ENCODE measurements around the gene KIF14. TPM values are rescaled to one million over a fixed set of nuclear protein-coding genes. Genes with fewer than 3 reads are reported as not detected.
A peak's percentile ranks its signal among the peaks of the same experiment; 100 is the strongest.

Gene KIF14
- total and polyA plus RNA-seq, 2 experiments from 2014 or later, result 2.2 to 5.1 TPM

DNA sequence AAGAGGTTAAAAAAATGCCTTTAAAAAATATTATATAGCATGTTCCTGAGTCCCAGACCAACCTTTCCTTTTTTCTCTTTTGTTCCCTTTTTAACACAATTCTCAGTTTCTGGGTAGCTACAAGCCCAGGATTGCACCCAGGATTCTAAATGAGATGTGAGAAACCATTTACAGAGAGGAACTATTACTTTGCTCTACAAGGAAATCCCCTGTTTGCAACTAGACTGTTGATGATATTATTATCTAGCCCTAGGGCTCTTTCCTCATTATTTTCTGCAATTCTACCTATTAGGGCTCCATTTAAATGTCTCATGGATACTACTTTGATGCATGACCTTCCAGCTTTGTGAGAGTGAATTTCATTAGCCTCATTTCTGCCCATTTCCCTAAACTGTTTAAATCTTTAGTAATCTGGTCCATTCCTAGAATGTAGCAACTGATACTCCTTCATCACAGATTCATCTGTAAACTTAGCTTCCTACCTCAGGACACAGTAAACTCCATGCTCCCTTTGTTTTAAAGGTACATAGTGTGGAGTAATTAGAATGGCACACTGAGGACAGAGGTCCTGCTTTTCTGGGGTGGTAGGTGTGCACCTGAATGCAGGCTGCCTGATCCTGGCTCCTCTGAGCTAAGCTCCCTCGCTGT is 7.1 kb upstream of the KIF14 start:
- H3K4me2 ChIP-seq (ENCODE audit: unreplicated experiment), result no peak overlapping the region
- H3K36me3 ChIP-seq (ENCODE audit: low read depth), result no peaks in the 10 kb centered on the region
- H4K20me1 ChIP-seq (ENCODE audit: insufficient read depth), result no peaks in the 10 kb centered on the region
- H2AFZ ChIP-seq, result no peak overlapping the region
- WGBS, 2 experiments (ENCODE audit: low coverage in 1 of 2, low lambda C conversion rate in 2 of 2, missing lambda C conversion rate in 2 of 2), result 71 to 87% methylated on average over 1 of the region's 1 CpG
- 0 out of 2 replicates have a peak, but pooled peaks cover 8% of the 10 kb centered on the region for H3F3A ChIP-seq (ENCODE audit: insufficient read depth)
- in situ Hi-C loops (cut with MboI), result no loop called here
- no peaks in the 10 kb centered on the region for H3K79me2 ChIP-seq (ENCODE audit: insufficient read depth)
- H3K27ac ChIP-seq, result no peak overlapping the region
- no peaks in the 10 kb centered on the region for H3K9me2 ChIP-seq (ENCODE audit: insufficient read depth)
- no peak for TF ChIP-seq EZH2 (IDR thresholded peaks at IDR 0.05; ENCODE audit: insufficient read depth, poor library complexity, severe bottlenecking)
- TF ChIP-seq EZH2phosphoT487 (IDR thresholded peaks at IDR 0.05; ENCODE audit: insufficient read depth, low read depth), result no peak
- no peaks in the 10 kb centered on the region for H3K9me3 ChIP-seq (ENCODE audit: low read depth)
- H3K4me1 ChIP-seq (ENCODE audit: insufficient read depth), result peaks cover 14% of the 10 kb centered on the region
- no peak overlapping the region for H3K9ac ChIP-seq
- no peaks in the 10 kb centered on the region for H3K27me3 ChIP-seq (replicated peaks; ENCODE audit: insufficient read depth)
- DNase-seq, result no peak
- no peak overlapping the region for H3K4me3 ChIP-seq

DNA sequence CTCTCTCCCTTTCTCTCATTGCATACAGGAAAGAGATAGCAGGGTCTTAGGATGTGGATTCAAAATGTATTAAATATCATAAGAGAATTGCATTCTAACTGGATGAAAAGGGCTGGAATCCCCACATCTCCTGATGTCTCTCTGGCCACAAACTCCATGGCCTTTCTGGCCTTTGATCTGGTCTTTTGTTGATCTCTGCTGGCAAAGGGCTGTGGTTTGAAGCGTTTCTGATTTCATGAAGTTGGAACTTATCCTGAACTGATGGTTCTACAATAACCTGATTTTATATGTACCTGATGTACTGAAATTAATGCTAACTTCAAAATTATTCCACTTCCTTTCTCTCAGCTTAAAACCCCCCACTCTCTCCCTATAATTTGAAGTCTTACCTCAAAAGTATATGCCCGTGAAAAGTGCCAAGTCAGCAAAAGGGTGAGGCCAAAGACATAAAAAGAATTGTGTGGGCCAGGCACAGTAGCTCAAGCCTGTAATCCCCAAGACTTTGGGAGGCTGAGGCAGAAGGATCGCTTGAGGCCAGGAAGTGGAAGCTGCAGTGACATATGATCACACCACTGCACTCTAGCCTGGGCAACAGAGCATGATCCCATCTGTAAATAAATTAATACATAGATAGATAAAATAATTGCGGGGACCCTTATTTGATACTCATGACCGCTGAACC is 6.4 kb upstream of the KIF14 start:
- in situ Hi-C loops (cut with MboI), result no loop called here
- H3K27ac ChIP-seq, result no peak overlapping the region
- H3K9me3 ChIP-seq (ENCODE audit: low read depth), result no peaks in the 10 kb centered on the region
- H3K4me1 ChIP-seq (ENCODE audit: insufficient read depth), result peaks cover 14% of the 10 kb centered on the region
- 80 to 82% methylated on average over 5 of the region's 5 CpGs for WGBS, 2 experiments (ENCODE audit: low coverage in 1 of 2, low lambda C conversion rate in 2 of 2, missing lambda C conversion rate in 2 of 2)
- H3K79me2 ChIP-seq (ENCODE audit: insufficient read depth), result no peaks in the 10 kb centered on the region
- no peak for TF ChIP-seq EZH2phosphoT487 (IDR thresholded peaks at IDR 0.05; ENCODE audit: insufficient read depth, low read depth)
- no peak for TF ChIP-seq EZH2 (IDR thresholded peaks at IDR 0.05; ENCODE audit: insufficient read depth, poor library complexity, severe bottlenecking)
- no peak overlapping the region for H3K4me3 ChIP-seq
- H2AFZ ChIP-seq, result no peak overlapping the region
- 0 out of 2 replicates have a peak, but pooled peaks cover 8% of the 10 kb centered on the region for H3F3A ChIP-seq (ENCODE audit: insufficient read depth)
- H3K27me3 ChIP-seq (replicated peaks; ENCODE audit: insufficient read depth), result no peaks in the 10 kb centered on the region
- no peak overlapping the region for H3K4me2 ChIP-seq (ENCODE audit: unreplicated experiment)
- no peak for DNase-seq
- H3K36me3 ChIP-seq (ENCODE audit: low read depth), result no peaks in the 10 kb centered on the region
- H3K9ac ChIP-seq, result no peak overlapping the region
- H4K20me1 ChIP-seq (ENCODE audit: insufficient read depth), result no peaks in the 10 kb centered on the region
- no peaks in the 10 kb centered on the region for H3K9me2 ChIP-seq (ENCODE audit: insufficient read depth)

DNA sequence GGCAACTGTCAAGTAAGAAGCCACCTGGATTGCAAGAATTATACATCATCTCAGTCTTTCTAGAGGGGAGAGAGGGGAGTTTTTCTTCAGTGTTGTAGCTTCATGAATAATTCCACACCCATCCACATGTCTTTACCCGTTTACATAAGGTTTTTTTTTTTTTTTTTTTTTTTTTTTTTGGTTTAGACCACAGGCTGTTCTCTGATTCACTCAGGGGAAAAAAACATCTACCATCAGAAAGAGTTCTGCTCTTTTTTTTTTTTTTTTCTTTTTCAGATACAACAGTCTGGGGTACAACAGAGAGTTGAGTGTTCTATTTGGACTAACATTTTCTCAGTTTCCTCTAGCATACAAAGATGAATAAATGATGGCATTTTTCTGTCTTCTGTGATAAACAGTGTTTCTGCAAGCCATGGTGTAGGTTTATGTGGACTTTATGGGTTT is 4.9 kb upstream of the KIF14 start:
- H3K4me3 ChIP-seq, result no peak overlapping the region
- no peaks in the 10 kb centered on the region for H3K36me3 ChIP-seq (ENCODE audit: low read depth)
- H4K20me1 ChIP-seq (ENCODE audit: insufficient read depth), result no peaks in the 10 kb centered on the region
- TF ChIP-seq EZH2phosphoT487 (IDR thresholded peaks at IDR 0.05; ENCODE audit: insufficient read depth, low read depth) (no peak), EZH2 (IDR thresholded peaks at IDR 0.05; ENCODE audit: insufficient read depth, poor library complexity, severe bottlenecking) (no peak)
- 0 out of 2 replicates have a peak, but pooled peaks cover 8% of the 10 kb centered on the region for H3F3A ChIP-seq (ENCODE audit: insufficient read depth)
- 0 out of 2 replicates have a peak overlapping the region, but pooled peaks have one; percentile 1 for H3K27ac ChIP-seq
- in situ Hi-C loops (cut with MboI), result no loop called here
- H3K79me2 ChIP-seq (ENCODE audit: insufficient read depth), result no peaks in the 10 kb centered on the region
- no peaks in the 10 kb centered on the region for H3K9me2 ChIP-seq (ENCODE audit: insufficient read depth)
- peak overlapping the region; percentile 39 for H2AFZ ChIP-seq
- peak; percentile 58 for DNase-seq
- WGBS, 2 experiments (ENCODE audit: low coverage in 1 of 2, low lambda C conversion rate in 2 of 2, missing lambda C conversion rate in 2 of 2), result 0% methylated on average over 1 of the region's 1 CpG
- H3K9ac ChIP-seq, result no peak overlapping the region
- H3K9me3 ChIP-seq (ENCODE audit: low read depth), result no peaks in the 10 kb centered on the region
- H3K4me2 ChIP-seq (ENCODE audit: unreplicated experiment), result no peak overlapping the region
- no peaks in the 10 kb centered on the region for H3K27me3 ChIP-seq (replicated peaks; ENCODE audit: insufficient read depth)
- peaks cover 14% of the 10 kb centered on the region for H3K4me1 ChIP-seq (ENCODE audit: insufficient read depth)

DNA sequence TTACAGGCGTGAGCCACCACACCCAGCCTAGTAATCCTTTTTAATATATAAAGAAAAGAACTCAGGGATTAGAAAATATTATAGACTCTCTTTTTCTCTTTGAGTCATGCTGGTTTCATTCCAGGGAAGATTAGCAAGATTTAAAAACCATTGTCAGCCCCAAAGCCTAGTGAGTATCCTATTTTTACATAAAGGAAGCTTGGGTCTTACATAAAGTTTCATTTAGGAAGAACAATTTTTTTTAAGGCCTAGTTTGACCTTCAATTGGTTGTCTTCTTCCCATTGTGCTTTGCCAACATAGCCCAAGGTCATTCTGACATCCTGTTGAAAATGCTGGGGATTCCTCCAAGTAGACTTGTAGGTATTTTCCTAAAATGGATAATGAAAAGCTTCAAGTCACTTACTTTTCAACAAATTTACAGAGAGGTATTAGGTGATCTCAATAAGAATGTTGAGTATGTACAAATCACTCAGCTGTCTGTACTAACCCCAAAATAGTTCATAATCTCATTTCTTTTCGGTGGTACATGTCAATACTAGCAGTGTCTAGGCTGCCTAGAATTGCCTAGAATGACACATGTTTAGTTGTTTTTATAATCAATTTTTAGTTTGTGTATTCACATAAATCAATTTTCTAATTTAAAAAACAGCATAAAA is 4.3 kb upstream of the KIF14 start:
- H3F3A ChIP-seq (ENCODE audit: insufficient read depth), result 0 out of 2 replicates have a peak, but pooled peaks cover 8% of the 10 kb centered on the region
- H3K36me3 ChIP-seq (ENCODE audit: low read depth), result no peaks in the 10 kb centered on the region
- 0 out of 2 replicates have a peak overlapping the region, but pooled peaks have one; percentile 1 for H3K27ac ChIP-seq
- peak; percentile 42 for DNase-seq
- H3K9me3 ChIP-seq (ENCODE audit: low read depth), result no peaks in the 10 kb centered on the region
- H4K20me1 ChIP-seq (ENCODE audit: insufficient read depth), result no peaks in the 10 kb centered on the region
- H3K9me2 ChIP-seq (ENCODE audit: insufficient read depth), result no peaks in the 10 kb centered on the region
- H2AFZ ChIP-seq, result peak overlapping the region; percentile 39
- peaks cover 15% of the 10 kb centered on the region for H3K4me1 ChIP-seq (ENCODE audit: insufficient read depth)
- in situ Hi-C loops (cut with MboI), result no loop called here
- TF ChIP-seq EZH2 (IDR thresholded peaks at IDR 0.05; ENCODE audit: insufficient read depth, poor library complexity, severe bottlenecking), result no peak
- H3K79me2 ChIP-seq (ENCODE audit: insufficient read depth), result peaks cover 2% of the 10 kb centered on the region
- H3K9ac ChIP-seq, result no peak overlapping the region
- no peak overlapping the region for H3K4me3 ChIP-seq
- WGBS, 2 experiments (ENCODE audit: low coverage in 1 of 2, low lambda C conversion rate in 2 of 2, missing lambda C conversion rate in 2 of 2), result 39 to 50% methylated on average over 2 of the region's 2 CpGs
- no peak overlapping the region for H3K4me2 ChIP-seq (ENCODE audit: unreplicated experiment)
- H3K27me3 ChIP-seq (replicated peaks; ENCODE audit: insufficient read depth), result no peaks in the 10 kb centered on the region

All from GM23248 (cell line).